GM19397 (cell line): Measurements from ENCODE around the gene GLIPR1.
"Not testable (repeated sequence)": the region's sequence is repeated elsewhere in the genome, so short reads cannot be mapped to it uniquely, and the experiment has no call there.

ENCODE experiments used
- ATAC-seq: cut with Tn5 transposase; IDR thresholded peaks from one replicate; pipeline ENCODE4 v1.9.1; 2021; ENCODE audit warnings: mild to moderate bottlenecking, moderate library complexity; ENCODE audit not compliant: unreplicated experiment

GLIPR1 gene

DNA sequence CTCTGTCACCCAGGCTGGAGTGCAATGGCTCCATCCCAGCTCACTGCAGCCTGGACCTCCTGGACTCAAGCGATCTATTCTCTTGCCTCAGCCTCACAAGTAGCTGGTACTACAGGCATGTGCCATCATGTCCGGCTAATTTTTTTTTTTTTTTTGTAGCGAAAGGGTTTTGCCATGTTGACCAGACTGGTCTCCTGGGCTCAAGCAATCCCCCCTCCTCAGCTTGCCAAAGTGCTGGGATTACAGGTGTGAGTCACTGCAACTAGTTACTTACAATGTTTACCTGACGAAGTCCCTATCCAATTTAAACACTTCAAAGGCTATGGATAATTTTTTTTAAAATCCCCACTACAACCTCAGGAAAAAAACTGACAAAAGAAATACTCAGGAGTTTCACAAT, 29.1 kb downstream of the GLIPR1 start:
- ATAC-seq, result no peak

DNA sequence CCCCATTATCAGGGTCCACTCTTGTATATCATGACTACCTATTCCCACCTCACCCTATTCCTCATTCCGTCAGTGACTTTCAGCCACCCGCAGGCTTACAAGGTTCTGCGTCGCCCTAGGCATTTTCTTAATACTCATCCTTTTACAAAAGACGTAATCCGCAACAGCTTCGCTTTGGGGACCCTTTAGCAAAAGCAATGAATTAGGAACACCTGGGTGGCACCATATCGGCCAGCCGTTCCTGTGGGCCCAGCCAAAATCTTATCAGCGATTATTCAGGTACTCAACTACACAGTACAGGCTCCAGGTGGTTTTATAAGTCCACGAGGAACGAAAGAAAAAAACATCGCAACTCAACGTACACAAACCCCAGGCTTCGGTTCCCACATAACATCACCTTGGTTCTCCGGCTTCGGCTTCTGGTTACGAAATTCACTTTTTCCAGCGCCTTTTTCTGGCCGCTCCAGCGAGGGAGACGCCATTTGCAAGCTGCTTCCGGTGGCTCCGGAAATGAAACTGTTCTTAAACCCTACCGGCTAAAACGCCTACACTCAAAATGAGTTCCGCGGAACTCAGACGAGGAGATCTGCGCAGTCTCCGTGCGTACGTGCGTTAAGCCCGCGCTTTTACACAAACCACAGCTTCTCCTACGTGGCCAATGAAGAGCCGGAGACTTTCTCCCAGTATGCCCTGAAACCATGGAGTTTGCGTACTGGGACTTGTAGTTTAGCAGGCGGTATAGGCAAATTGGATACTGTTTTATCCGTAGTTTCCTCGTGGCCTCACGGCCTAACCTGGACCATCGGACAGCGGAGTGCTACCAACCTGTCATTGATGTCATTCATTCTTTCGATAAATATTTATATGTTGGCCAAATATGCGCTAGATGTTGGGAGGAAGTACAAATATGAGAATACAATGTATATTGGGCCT, 30.8 kb downstream of the GLIPR1 start, which contains the start of gene KRR1:
Gene KRR1, minus strand, starts transcription at position 494 of the 933 bp plus-strand sequence. Its CDS starts 12 bp downstream, at position 482.
- peak; percentile 99 for ATAC-seq

DNA sequence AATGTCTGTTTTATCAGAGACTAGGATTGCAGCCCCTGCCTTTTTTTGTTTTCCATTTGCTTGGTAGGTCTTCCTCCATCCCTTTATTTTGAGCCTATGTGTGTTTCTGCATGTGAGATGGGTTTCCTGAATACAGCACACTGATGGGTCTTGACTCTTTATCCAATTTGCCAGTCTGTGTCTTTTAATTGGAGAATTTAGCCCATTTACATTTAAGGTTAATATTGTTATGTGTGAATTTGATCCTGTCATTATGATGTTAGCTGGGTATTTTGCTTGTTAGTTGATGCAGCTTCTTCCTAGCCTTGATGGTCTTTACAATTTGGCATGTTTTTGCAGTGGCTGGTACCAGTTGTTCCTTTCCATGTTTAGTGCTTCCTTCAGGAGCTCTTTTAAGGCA, 40.7 kb downstream of the GLIPR1 start:
- not testable (repeated sequence) for ATAC-seq

DNA sequence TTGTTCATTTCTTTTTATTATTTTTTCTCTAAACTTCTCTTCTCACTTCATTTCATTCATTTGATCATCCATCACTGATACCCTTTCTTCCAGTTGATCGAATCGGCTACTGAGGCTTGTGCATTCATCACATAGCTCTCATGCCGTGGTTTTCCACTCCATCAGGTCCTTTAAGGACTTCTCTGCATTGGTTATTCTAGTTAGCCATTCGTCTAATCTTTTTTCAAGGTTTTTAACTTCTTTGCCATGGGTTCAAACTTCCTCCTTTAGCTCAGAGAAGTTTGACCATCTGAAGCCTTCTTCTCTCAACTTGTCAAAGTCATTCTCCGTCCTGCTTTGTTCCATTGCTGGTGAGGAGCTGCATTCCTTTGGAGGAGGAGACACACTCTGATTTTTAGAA, 41.6 kb downstream of the GLIPR1 start:
- ATAC-seq, result not testable (repeated sequence)

DNA sequence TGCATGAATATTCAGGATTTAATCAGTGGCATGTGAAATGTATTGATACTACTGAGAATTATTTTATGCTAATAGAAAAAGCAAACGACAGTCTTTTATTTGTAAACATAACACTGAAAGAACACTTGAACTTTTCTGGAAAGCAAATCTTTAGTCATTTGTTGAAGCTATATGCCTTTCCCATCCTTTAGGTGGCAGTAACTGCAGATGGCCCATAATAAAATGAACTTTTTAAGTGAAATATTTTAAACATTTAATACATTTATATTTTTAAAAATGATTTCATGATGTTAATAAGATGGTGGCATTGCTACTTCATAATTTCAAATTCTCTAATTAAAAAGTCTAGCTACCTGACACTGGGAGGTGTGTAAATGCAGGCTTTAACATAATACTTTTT, 44.7 kb downstream of the GLIPR1 start:
- no peak for ATAC-seq

DNA sequence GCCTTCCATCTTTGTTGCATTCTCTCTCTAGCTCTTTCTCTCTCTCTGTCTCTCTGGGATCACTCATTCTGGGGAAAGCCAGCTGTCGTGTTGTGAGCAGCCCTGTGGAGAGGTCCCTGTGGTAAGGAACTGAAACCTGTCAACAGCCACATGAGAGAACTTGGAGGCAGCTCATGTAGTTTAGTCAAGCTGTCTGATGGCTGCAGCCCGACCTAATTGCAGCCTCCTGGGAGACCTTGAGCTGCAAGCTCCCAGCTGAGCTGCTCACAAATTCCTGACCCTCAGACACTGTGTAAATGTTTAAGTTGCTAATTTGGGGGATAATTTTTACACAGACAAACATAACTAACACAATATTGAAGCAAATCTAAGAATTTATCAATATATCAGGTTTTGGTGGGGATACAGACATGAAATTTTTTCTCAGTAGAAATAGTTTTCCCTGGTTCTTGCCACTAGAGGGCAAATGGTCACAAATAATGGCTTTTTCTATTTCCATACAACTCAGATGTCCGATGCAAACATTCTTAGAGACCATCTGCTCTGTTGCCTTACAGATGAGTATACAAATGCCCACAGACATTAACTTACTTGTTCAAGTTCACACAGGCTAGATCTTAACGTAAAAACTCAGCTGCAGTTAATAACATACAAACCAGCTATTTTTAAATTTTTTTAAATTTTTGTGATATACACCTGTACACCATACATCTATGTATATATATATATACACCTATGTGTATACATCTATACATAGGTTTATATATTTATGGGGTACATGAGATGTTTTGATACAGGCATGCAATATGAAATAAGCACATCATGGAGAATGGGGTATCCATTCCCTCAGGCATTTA, 46.3 kb downstream of the GLIPR1 start:
- ATAC-seq, result peak; percentile 96

DNA sequence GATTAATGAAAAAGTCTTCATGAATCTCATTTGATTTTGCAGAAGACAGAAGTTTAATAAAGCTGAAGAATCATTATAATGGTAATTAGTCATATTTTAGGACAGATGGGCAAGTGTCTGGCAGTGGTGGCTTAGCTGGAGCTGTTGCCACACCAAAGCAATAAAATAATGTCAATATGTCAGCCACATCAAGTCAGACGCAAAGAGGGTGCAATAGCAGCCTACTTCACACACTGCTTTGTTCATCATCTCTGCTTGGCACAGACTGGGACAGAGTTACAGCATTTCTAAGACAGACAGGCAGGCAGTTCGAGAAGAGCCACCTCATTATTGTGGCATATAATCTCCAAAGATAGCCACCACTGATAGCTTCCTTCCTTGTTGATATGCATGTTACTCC, 47.7 kb downstream of the GLIPR1 start:
- no peak for ATAC-seq

DNA sequence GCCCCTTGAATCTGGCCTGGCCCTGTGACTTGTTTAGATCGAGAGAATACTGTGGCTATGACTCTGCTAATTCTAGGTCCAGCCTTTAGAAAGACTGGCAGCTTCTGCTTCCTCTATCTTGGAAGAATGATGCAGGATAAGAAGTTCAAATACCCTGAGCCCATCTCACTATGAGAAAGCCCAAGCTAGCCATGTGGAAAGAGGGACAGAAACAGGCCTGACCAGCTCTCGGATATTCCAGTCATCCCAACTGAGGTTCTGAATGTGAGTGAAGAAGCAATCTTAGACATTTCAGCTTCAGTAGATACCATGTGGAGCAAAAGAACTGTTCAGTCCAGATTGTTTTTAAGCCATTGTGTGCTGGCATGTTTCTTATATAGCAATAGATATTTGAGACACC, 48.1 kb downstream of the GLIPR1 start:
- no peak for ATAC-seq

DNA sequence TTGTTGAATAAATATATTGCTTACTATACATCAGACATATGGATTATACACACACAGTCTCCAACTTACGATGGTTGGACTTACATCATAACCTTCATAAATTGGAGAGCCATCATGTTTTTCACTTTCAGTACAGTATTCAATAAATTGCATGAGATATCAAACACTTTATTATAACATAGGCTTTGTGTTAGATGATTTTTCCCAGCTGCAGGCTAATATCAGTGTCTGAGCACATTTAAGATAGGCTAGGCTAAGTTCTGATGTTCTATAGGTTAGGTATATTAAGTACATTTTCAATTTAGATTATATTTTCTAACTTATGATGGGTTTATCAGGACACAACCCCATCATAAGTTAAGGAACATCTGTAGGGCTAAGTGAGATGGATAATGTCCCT, 48.8 kb downstream of the GLIPR1 start:
- no peak for ATAC-seq

DNA sequence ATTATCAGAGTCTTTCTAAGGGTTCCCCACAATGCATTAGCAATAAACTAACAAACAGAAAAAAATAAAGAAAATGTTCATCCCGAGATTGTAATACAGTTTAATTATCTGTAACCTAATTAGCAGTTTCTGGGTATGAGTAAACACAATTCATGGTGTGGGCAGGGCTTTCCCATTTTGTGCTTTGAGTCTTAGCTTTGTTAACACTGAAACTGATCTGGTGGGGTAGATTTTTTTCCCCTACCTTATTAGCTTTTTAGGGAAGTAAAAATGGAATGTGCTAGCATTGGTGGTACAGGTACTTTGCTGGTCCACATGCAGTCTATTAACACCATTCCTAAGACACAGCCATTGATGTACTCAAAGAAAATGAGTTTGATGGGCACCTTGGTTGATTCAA, 49.3 kb downstream of the GLIPR1 start:
- no peak for ATAC-seq

DNA sequence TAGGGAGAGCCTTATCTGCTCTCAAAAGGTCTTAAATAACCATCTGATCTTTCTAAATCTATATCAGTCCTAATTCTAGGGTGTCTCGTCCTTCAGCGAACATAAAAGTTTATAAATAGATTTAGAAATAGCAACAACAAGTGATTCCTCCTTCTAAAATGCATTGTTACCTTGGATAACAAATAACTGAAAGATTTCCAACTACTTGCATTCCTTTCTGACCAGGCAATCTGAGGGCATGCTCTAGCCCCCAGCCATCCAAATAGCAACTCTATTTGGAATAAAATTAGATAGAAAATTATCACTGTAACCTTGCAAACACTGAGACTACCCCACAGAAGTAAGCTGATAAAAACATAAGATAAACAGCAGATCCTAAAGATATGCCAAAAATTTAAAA, 52.7 kb downstream of the GLIPR1 start:
- no peak for ATAC-seq

DNA sequence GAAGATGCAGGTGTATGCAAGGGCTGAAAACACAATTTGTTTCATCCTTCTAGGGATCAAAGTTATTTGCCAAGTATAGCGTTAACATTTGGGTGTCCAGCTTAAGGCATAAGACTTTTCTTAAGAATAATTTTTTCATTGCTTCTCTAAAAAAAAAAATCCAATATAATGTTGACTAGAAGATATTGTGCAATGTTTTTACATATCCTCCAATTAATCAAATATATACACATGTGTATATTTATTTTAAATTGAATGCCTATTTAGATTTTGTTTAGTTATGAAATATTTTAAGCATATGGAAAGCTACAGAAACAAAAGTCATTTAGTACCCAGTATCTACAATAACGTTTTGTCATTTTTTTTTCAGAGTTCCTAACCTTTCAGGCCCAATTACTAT, 59.3 kb downstream of the GLIPR1 start:
- no peak for ATAC-seq

DNA sequence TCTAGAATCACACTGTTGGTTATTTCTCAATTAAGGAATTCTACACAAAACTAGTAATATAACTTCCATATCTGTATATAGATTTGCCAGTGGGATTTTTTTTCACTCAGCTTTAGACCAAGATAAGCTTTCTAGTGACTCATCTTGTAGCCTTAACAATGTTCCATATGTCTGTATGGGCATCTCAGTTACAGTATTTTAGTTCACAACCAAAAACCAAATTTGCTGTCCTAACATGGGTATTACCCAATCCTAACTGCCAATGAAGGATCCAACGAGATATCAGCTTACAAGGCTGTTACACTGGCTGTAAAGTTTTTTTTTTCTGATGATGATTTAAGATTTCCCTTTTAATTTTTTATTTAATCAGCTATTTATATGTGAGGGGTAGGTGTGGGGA, 62.4 kb downstream of the GLIPR1 start:
- no peak for ATAC-seq

DNA sequence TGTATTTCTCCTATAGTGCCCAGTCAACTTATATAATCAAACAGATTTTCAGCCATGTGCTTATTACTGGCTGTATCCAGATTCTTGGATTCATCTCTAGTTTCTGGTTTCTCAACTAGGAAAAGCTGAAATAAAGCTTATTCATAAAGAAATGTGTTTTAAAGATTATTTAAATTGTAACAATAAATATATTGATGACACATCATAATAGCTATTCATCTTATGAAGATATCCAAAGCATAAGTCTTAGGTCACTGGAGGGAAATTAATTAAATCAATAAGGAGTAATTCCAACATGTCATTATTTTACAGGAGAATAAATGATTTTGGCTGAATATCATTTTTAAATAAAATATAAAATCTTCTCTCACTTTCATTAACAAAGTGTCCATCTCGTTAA, 63.0 kb downstream of the GLIPR1 start:
- no peak for ATAC-seq

DNA sequence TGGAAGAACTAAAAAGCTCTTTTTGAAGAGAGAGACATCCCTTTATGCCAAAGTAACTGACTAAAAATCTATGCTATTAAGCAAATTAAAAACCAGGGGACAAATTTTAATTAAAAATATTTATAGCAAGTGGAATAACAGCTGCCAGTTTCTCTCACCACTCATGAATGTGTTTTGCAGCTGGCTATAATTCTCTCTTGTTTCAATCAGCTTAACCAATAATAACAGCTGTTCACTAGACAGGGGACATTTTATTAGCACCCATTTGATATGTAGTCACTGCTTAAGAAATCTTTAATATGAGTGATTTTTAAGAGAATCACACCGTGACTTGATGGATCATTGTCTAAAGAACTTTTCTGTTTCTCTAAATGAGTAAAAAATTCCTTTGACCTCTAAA, 65.1 kb downstream of the GLIPR1 start:
- ATAC-seq, result no peak

DNA sequence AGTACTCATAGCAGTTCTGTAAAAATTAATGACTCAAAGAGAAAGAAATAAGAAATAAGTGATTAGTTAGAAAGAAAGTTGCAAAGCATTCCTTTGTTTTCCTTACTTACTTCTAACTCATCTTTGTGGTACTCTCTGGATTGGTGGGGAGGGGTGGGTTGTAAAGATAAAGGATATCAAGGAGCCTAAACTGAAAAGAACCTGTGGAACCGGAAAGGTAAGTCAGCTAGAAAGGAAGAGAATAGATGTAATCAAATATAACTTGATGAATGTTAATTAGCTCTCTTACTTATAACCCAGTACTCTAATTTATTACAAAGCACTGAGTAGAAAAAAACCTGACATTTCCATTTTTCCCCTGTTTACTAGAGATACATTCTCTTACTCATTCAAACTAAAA, 68.3 kb downstream of the GLIPR1 start:
- no peak for ATAC-seq

DNA sequence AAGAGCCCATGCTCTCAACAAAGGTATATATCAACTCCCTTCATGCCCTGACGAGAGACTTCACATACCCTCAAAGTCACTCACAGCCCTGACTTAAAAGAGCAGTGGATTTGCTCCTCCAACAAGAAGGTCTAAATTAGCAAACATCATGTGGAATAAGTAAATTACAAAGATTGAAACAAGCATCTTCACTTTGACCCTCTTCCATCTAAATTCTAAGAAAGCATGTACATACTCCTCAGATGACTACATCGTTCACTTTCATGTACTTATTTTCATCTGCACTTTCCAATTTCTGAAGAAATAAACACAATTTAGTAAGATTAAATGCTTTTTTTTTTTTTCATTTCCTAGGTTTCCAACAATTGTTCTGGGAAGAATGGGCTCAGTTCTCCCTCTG, 69.4 kb downstream of the GLIPR1 start:
- no peak for ATAC-seq

DNA sequence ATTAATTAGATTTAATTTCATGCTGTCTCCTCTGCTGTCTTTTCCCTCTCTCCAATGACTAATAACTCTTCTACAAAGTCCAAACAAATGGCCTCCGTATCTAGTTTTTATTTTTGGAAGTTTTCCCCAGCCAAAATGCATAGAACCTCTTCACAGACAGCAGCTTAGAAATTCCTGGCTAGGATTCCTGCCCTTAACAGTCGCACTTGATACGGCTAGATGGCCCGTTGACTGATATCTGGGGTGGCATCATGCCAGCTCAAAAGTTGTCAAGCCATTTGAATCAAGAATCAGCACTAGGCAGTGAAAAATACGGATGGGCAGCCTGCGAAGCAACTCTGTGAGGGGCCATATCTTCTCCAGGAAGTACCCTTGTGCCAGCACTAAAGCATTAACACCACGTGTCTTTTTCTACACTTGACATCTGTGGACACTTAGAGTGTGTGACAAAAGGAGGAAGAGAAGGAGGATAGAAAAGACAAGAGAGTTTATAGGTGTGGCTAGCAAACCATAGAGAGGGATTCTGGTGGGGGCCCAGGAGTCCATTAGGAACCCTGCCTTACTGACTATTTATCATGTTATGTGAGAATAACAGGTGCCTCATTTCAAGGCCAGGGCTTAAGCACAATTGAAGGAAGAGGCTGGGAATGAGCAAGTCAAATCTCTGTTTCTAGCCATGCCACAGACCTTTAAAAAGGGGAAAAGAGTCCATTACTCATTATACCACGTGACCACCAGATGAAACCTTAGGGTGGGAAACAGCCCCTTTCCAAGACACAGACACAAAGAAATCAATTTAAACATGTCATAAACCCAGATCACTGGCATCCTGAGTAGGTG, 70.1 kb downstream of the GLIPR1 start:
- ATAC-seq, result no peak

DNA sequence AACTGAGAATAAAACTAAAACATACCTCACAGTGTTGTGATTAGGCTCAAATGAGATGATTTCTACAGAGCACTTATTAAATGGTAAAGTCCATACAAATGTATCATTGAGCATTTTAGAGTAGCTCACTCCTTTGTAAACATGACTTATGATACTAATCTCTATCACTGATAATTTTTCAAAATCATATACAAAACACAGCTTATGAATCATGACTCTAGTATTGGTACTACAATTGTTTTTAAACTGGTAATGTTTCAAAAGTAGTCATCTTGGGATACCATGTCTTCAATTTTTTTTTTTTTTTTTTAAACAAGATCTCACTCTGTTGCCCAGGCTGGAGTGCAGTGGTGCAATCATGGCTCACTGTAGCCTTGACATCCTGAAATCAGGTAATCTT, 70.9 kb downstream of the GLIPR1 start:
- ATAC-seq, result no peak

DNA sequence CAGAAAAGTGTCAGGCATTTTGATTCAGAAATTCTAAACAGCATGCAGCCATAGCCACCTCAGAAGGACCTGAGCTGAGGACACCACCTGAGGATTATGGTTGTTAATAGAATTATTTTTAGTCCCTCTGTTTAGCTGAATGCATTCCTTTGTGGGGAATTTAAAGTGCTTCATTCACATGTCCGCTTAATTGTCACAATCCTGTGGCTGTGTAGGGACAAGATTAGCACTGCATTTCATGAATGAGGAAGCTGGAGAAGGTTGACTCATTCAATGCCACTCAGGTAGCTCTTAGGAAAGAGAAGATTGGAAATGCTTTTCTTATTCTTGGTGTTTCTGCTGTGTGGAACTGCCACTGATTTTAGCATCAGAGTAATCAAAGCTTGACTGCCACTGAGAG, 72.8 kb downstream of the GLIPR1 start:
- ATAC-seq, result no peak
